K562 (cell line): ENCODE results near the gene TCEA3. TPM values are rescaled to one million over a fixed set of nuclear protein-coding genes. Genes with fewer than 3 reads are reported as not detected.
A peak's percentile ranks its signal among the peaks of the same experiment; 100 is the strongest.

ENCODE experiments used
- ATAC-seq: fragments of 200-7000 bp; cut with Tn5 transposase; 3 replicates; pipeline ENCODE4 v1.9.1; 2020; ENCODE audit warnings: moderate library complexity
- BruUV-seq: library from RNA; stranded (reverse); fragments of 400-500 nt; replicated peaks from 2 replicates; lab custom pipeline; 2021; lab: Mats Ljungman, UMichigan
- CTCF ChIA-PET: fragments of 300-600 bp; formaldehyde crosslinking; extraction: SDS; loops from one replicate; lab custom pipeline; 2021; ENCODE audit warnings: low intra/inter-chr PET ratio; lab: Yijun Ruan, JAX
- POLR2A ChIA-PET: fragments of 300-600, 350-650 bp; sonication (Branson Sonifier 250); formaldehyde crosslinking; extraction: SDS; loops from one replicate; lab custom pipeline; 2021; ENCODE audit warnings: antibody characterized with exemption, inconsistent platforms; lab: Yijun Ruan, JAX
- DNase-seq, 4 experiments: peaks; one replicate each; pipeline versions ENCODE4 v3.0.0 to v3.0.0-alpha.2; 2011 to 2018; ENCODE audit warnings: low spot score in 3 of 4, mixed read lengths in 3 of 4; ENCODE audit errors: extremely low read depth in 1 of 4
- FAIRE-seq: peaks from 2 replicates; lab custom pipeline; 2011; peaks lifted over from hg19 to GRCh38; lab: Jason Lieb, UNC
- H2AFZ ChIP-seq: 2 replicates; pipeline ENCODE4 v1.6.0; 2011; ENCODE audit warnings: low read depth, low read length, control low read depth, inconsistent platforms
- H3K27ac ChIP-seq: fragments of 200-600 bp; 3 replicates; pipeline ENCODE4 v1.8.0; 2011; ENCODE audit warnings: low read depth, mild to moderate bottlenecking, control low read depth, inconsistent platforms, low read length, moderate library complexity, mixed read lengths; ENCODE audit errors: extremely low read depth
- H3K27me3 ChIP-seq, 2 experiments: fragments of 300-600 bp in 1 of 2; 2 replicates in 1 of 2; 3 replicates in 1 of 2; pipeline versions ENCODE4 v1.6.0 to v1.8.0; 2011; ENCODE audit warnings: inconsistent platforms in 2 of 2, low read length in 2 of 2, mild to moderate bottlenecking in 1 of 2, mixed read lengths in 1 of 2, moderate library complexity in 1 of 2; ENCODE audit not compliant: control insufficient read depth in 2 of 2, insufficient read depth in 2 of 2
- H3K36me3 ChIP-seq: fragments of 300-600 bp; 3 replicates; pipeline ENCODE4 v1.8.0; 2011; ENCODE audit warnings: mild to moderate bottlenecking, low read length, inconsistent platforms; ENCODE audit not compliant: control insufficient read depth, insufficient read depth
- H3K4me1 ChIP-seq, 2 experiments: fragments of 200-600 bp in 1 of 2; replicated peaks in 1 of 2; 2 replicates in 1 of 2; 3 replicates in 1 of 2; pipeline versions ENCODE4 v1.5.1 to v1.8.0; 2011; ENCODE audit warnings: inconsistent platforms in 2 of 2, low read length in 2 of 2, mild to moderate bottlenecking in 1 of 2, mixed read lengths in 1 of 2, moderate library complexity in 1 of 2; ENCODE audit not compliant: control insufficient read depth in 2 of 2, insufficient read depth in 2 of 2
- H3K4me2 ChIP-seq: 2 replicates; pipeline ENCODE4 v1.6.1; 2011; ENCODE audit warnings: low read length, control low read depth, inconsistent platforms, mixed read lengths; ENCODE audit not compliant: insufficient read depth
- H3K4me3 ChIP-seq: fragments of 200-600 bp; sonication (generic), shearing (Covaris generic); 2 replicates; pipeline ENCODE4 v1.5.1; 2016; ENCODE audit warnings: control low read depth, inconsistent platforms
- H3K79me2 ChIP-seq: fragments of 200-600 bp; 3 replicates; pipeline ENCODE4 v1.8.0; 2011; ENCODE audit warnings: low read length, inconsistent platforms; ENCODE audit not compliant: control insufficient read depth, insufficient read depth
- H3K9ac ChIP-seq, 2 experiments: 2 replicates each; pipeline versions ENCODE4 v1.6.0 to v1.6.1; 2011; ENCODE audit warnings: low read depth in 2 of 2, low read length in 2 of 2, control low read depth in 1 of 2, inconsistent platforms in 1 of 2, mild to moderate bottlenecking in 1 of 2, mixed read lengths in 1 of 2; ENCODE audit not compliant: insufficient read depth in 1 of 2
- H3K9me1 ChIP-seq: one replicate; pipeline ENCODE4 v1.6.0; 2011; ENCODE audit warnings: inconsistent platforms, mild to moderate bottlenecking, low read length, moderate library complexity; ENCODE audit not compliant: control insufficient read depth, insufficient read depth
- H3K9me3 ChIP-seq: replicated peaks from 2 replicates; pipeline ENCODE4 v1.5.1; 2011; ENCODE audit warnings: low read depth, low read length, inconsistent platforms; ENCODE audit not compliant: control insufficient read depth, insufficient read depth
- H4K20me1 ChIP-seq: replicated peaks from 2 replicates; pipeline ENCODE4 v1.6.1; 2011; ENCODE audit warnings: low read length, inconsistent platforms, mixed read lengths; ENCODE audit not compliant: control insufficient read depth, insufficient read depth
- CBX3 ChIP-seq, 2 experiments: IDR thresholded peaks; 1 replicate in 1 of 2; 2 replicates in 1 of 2; pipeline ENCODE4 v1.6.1; 2012; ENCODE audit warnings: inconsistent platforms in 2 of 2, low read length in 2 of 2, borderline replicate concordance in 1 of 2, control low read depth in 1 of 2
- CBX5 ChIP-seq: IDR thresholded peaks from 2 replicates; pipeline ENCODE4 v1.6.1; 2014; ENCODE audit warnings: low read depth, borderline replicate concordance
- CEBPB ChIP-seq: fragments of 450-650 bp; IDR thresholded peaks from 2 replicates; pipeline ENCODE4 v1.6.1; 2016; ENCODE audit warnings: missing genetic modification characterization, missing compliant biosample characterization
- HNRNPH1 ChIP-seq: fragments of 200-400 bp; formaldehyde crosslinking; optimal IDR thresholded peaks from 2 replicates; pipeline ENCODE3; 2017; ENCODE audit warnings: low read depth, mild to moderate bottlenecking, low read length, moderate library complexity
- HNRNPL ChIP-seq: fragments of 200-400 bp; formaldehyde crosslinking; IDR thresholded peaks from 2 replicates; pipeline ENCODE4 v1.6.1; 2017; ENCODE audit warnings: low read depth, mild to moderate bottlenecking, low read length
- KDM2B ChIP-seq: fragments of 250-450 bp; sonication (Bioruptor Pico); IDR thresholded peaks from 2 replicates; pipeline ENCODE4 v1.8.0; 2021; ENCODE audit warnings: mild to moderate bottlenecking, moderate library complexity
- NCOR1 ChIP-seq: fragments of 450-650 bp; IDR thresholded peaks from 2 replicates; pipeline ENCODE4 v1.6.1; 2016; ENCODE audit warnings: mild to moderate bottlenecking, moderate library complexity
- POLR3G ChIP-seq: IDR thresholded peaks from 2 replicates; pipeline ENCODE4 v1.6.1; 2011; ENCODE audit not compliant: insufficient read length, insufficient replicate concordance; ENCODE audit errors: extremely low read depth
- SMARCA5 ChIP-seq: fragments of 450-650 bp; IDR thresholded peaks from 2 replicates; pipeline ENCODE4 v1.6.1; 2016
- TAF15 ChIP-seq: fragments of 200-400 bp; formaldehyde crosslinking; IDR thresholded peaks from 2 replicates; pipeline ENCODE4 v1.6.1; 2017; ENCODE audit warnings: mild to moderate bottlenecking, low read depth, low read length, moderate library complexity
- TCF7 ChIP-seq: sonication (generic); IDR thresholded peaks from 2 replicates; pipeline ENCODE4 v1.6.1; 2016; ENCODE audit warnings: antibody characterized with exemption, borderline replicate concordance
- ZKSCAN1 ChIP-seq: fragments of 150-350 bp; IDR thresholded peaks from 2 replicates; pipeline ENCODE4 v1.6.1; 2016; ENCODE audit warnings: low read depth, low read length
- ZNF24 ChIP-seq: fragments of 450-650 bp; IDR thresholded peaks from 2 replicates; pipeline ENCODE4 v1.6.1; 2016
- ZNF282 ChIP-seq: sonication (generic); formaldehyde crosslinking; IDR thresholded peaks from 2 replicates; pipeline ENCODE4 v1.8.1; 2023; ENCODE audit warnings: missing genetic modification reagents
- ZNF583 ChIP-seq: fragments of 250-450 bp; sonication (Bioruptor Pico); IDR thresholded peaks from 2 replicates; pipeline ENCODE4 v1.4.0; 2020
- WGBS: fragments of 100-300 bp; shearing (Covaris generic); methylation state at CpG from one replicate; pipeline ENCODE4 v1.1.6; 2016; ENCODE audit warnings: low coverage, mixed read lengths; ENCODE audit not compliant: insufficient coverage; ENCODE audit errors: missing lambda C conversion rate; 5-methylcytosine and 5-hydroxymethylcytosine counted together
- in situ Hi-C: fragments of 300-500 bp; cut with MboI; formaldehyde crosslinking; loops from 4 replicates; pipeline ENCODE4 v1.15.0; 2018; ENCODE audit warnings: inconsistent platforms, mixed read lengths
- intact Hi-C: fragments of 100-400 bp; cut with micrococcal nuclease; formaldehyde crosslinking; loops from 2 replicates; pipeline ENCODE4 v1.14.2; 2022
- polyA plus RNA-seq, 8 experiments: library from polyadenylated mRNA; depleted of rRNA in 4 of 8; stranded (reverse) in 5 of 8; unstranded in 3 of 8; fragments of >200 nt; fragmentation: Nextera tagmentation in 2 of 8; fragmentation: Illumina TruSeq in 1 of 8; extraction: Ambion mirVana in 2 of 8; extraction: Trizol in 1 of 8; gene quantifications; 2 replicates each; pipeline versions ENCODE4 v1.2.1 to v1.2.3, GENCODE V29; 2011 to 2014; ENCODE audit warnings: inconsistent platforms in 1 of 8, missing spikeins in 1 of 8
- total RNA-seq, 7 experiments: library from RNA; depleted of rRNA in 6 of 7; stranded (reverse); fragments of >200 nt in 6 of 7; fragmentation: Illumina TruSeq in 2 of 7; extraction: Trizol in 2 of 7; gene quantifications; 2 replicates each; pipeline versions ENCODE4 v1.2.1 to v1.2.3, GENCODE V29; 2011 to 2021; ENCODE audit warnings: low replicate concordance in 1 of 7
- TF ChIP-seq, protein P1 (sequence below): fragments of 450-650 bp; formaldehyde crosslinking; conservative IDR thresholded peaks from 2 replicates; pipeline ENCODE4 v1.4.0; 2022; ENCODE audit warnings: mild to moderate bottlenecking, missing genetic modification characterization
- TF ChIP-seq, protein P2 (sequence below): sonication (generic); formaldehyde crosslinking; IDR thresholded peaks from 2 replicates; pipeline ENCODE4 v1.8.1; 2022; ENCODE audit warnings: missing genetic modification reagents
- TF ChIP-seq, protein P3 (sequence below): fragments of 250-450 bp; sonication (Bioruptor Pico); IDR thresholded peaks from 2 replicates; pipeline ENCODE4 v1.8.0; 2021; ENCODE audit warnings: moderate library complexity, mild to moderate bottlenecking, inconsistent platforms
- TF ChIP-seq, protein P4 (sequence below): IDR thresholded peaks from 2 replicates; pipeline ENCODE4 v1.6.1; 2016; ENCODE audit warnings: missing genetic modification characterization, missing compliant biosample characterization

TCEA3 gene
- total and polyA plus RNA-seq, 9 of the 15 experiments (the other 6 are each of a cell fraction or from before 2014, with no cell fraction given), result 0.03 to 0.55 (median 0.36) TPM

DNA sequence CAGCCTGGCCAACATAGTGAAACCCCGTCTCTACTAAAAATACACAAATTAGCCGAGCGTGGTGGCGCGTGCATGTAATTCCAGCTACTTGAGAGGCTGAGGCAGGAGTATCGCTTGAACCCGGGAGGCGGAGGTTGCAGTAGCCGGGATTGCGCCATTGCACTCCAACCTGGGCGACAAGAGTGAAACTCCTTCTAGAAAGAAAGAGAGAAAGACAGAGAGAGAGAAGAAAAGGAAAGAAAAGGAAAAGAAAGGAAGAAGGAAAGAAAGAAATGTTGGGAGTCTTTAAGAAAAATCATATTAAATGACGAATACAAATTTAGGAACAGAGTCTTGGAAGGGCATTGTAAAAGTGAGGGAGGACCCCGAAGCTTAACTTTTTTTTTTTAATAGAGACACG is 78.6 kb downstream of the TCEA3 start:
- Histone ChIP-seq H3K4me1 (peaks cover 12% of the 10 kb centered on the region in 2 experiments; a peak in 4 of 5 replicates), H3K4me2 (no peak overlapping the region), H3K27me3 (no peaks in the 10 kb centered on the region), H3K9ac (no peak overlapping the region), H3K27ac (no peak overlapping the region), H4K20me1 (peaks cover 18% of the 10 kb centered on the region), H3K9me3 (no peaks in the 10 kb centered on the region; the same call in 1 of the 2 replicates), H3K36me3 (peaks cover 10% of the 10 kb centered on the region), H3K4me3 (no peak overlapping the region), H2AFZ (peak overlapping the region; percentile 99), H3K9me1 (no peaks in the 10 kb centered on the region), H3K79me2 (peaks cover 32% of the 10 kb centered on the region)
- in situ Hi-C loops, result no loop called here
- ATAC-seq, result no peak
- intact Hi-C loops, result loop anchor here (10.0 kb wide), 1 partner anchor 189 kb away; the partner anchor contains the start of gene E2F2
- FAIRE-seq, result no peak
- CTCF ChIA-PET, result no interaction called here
- BruUV-seq, result no TSS peak
- TF ChIP-seq HNRNPH1, result no peak
- TF ChIP-seq, protein P1, sequence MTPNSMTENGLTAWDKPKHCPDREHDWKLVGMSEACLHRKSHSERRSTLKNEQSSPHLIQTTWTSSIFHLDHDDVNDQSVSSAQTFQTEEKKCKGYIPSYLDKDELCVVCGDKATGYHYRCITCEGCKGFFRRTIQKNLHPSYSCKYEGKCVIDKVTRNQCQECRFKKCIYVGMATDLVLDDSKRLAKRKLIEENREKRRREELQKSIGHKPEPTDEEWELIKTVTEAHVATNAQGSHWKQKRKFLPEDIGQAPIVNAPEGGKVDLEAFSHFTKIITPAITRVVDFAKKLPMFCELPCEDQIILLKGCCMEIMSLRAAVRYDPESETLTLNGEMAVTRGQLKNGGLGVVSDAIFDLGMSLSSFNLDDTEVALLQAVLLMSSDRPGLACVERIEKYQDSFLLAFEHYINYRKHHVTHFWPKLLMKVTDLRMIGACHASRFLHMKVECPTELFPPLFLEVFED (CRISPR knock-in tag), result no peak
- no peak for TF ChIP-seq ZKSCAN1
- TF ChIP-seq, protein P2, sequence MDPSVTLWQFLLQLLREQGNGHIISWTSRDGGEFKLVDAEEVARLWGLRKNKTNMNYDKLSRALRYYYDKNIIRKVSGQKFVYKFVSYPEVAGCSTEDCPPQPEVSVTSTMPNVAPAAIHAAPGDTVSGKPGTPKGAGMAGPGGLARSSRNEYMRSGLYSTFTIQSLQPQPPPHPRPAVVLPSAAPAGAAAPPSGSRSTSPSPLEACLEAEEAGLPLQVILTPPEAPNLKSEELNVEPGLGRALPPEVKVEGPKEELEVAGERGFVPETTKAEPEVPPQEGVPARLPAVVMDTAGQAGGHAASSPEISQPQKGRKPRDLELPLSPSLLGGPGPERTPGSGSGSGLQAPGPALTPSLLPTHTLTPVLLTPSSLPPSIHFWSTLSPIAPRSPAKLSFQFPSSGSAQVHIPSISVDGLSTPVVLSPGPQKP (CRISPR knock-in tag), result no peak
- no peak for TF ChIP-seq ZNF583
- TF ChIP-seq ZNF282, result no peak
- TF ChIP-seq POLR3G, result no peak
- TF ChIP-seq SMARCA5, result no peak
- no peak for TF ChIP-seq TCF7
- peak; percentile 40; the same call in 1 of the 2 replicates for TF ChIP-seq CEBPB (tag)
- TF ChIP-seq CBX3 (IDR thresholded peaks at IDR 0.05; ENCODE audit: borderline replicate concordance in 1 of 2, low read length in 2 of 2), result 0 out of 3 replicates have a peak, but pooled peaks of 1 of the 2 experiments have one; percentile 11
- TF ChIP-seq HNRNPL, result no peak
- TF ChIP-seq CBX5, result no peak
- no peak for TF ChIP-seq TAF15
- TF ChIP-seq, protein P3, sequence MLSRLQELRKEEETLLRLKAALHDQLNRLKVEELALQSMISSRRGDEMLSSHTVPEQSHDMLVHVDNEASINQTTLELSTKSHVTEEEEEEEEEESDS, result no peak
- no peak for TF ChIP-seq KDM2B (CRISPR knock-in tag)
- TF ChIP-seq, protein P4, sequence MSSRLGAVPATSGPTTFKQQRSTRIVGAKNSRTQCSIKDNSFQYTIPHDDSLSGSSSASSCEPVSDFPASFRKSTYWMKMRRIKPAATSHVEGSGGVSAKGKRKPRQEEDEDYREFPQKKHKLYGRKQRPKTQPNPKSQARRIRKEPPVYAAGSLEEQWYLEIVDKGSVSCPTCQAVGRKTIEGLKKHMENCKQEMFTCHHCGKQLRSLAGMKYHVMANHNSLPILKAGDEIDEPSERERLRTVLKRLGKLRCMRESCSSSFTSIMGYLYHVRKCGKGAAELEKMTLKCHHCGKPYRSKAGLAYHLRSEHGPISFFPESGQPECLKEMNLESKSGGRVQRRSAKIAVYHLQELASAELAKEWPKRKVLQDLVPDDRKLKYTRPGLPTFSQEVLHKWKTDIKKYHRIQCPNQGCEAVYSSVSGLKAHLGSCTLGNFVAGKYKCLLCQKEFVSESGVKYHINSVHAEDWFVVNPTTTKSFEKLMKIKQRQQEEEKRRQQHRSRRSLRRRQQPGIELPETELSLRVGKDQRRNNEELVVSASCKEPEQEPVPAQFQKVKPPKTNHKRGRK, result peak; percentile 76
- no peak for TF ChIP-seq ZNF24
- no peak for TF ChIP-seq NCOR1
- no peak for DNase-seq
- POLR2A ChIA-PET, result interaction anchor here (1.3 to 3.1 kb wide), 6 partner anchors 10 to 63 kb away, joined by 3 to 35 read pairs (median 8); partner anchors contain the start of gene ZNF436
- WGBS, result 94% methylated on average over 14 of the region's 14 CpGs
